Measurements from ENCODE around the gene RAB8B.
A peak's percentile ranks its signal among the peaks of the same experiment; 100 is the strongest.
"Not testable (repeated sequence)": the region's sequence is repeated elsewhere in the genome, so short reads cannot be mapped to it uniquely, and the experiment has no call there.

The RAB8B gene

GRCh38 chr15:63203451-63204090 lies 14.2 kb downstream of the RAB8B start:
- DNase-seq (ENCODE audit: low read depth in 2 of 2, low spot score in 1 of 2), result peak in 1 of 2 donors; percentile 31

- DNase-seq (ENCODE audit: low read depth in 2 of 2, low spot score in 1 of 2), result no peak
Measured at GRCh38 chr15:63206079-63206478, 16.7 kb downstream of the RAB8B start.

- DNase-seq (ENCODE audit: low read depth in 2 of 2, low spot score in 1 of 2), result not testable (repeated sequence)
Measured at GRCh38 chr15:63208824-63209223, 19.4 kb downstream of the RAB8B start.

GRCh38 chr15:63210151-63211091 lies 21.0 kb downstream of the RAB8B start:
- no peak for DNase-seq (ENCODE audit: low read depth in 2 of 2, low spot score in 1 of 2)

GRCh38 chr15:63211092-63211490 lies 21.7 kb downstream of the RAB8B start:
- DNase-seq (ENCODE audit: low read depth in 2 of 2, low spot score in 1 of 2), result no peak

GRCh38 chr15:63211549-63211948 lies 22.1 kb downstream of the RAB8B start:
- DNase-seq (ENCODE audit: low read depth in 2 of 2, low spot score in 1 of 2), result no peak

- no peak for DNase-seq (ENCODE audit: low read depth in 2 of 2, low spot score in 1 of 2)
Measured at GRCh38 chr15:63212050-63213004, 22.9 kb downstream of the RAB8B start.

- DNase-seq (ENCODE audit: low read depth in 2 of 2, low spot score in 1 of 2), result no peak
Measured at GRCh38 chr15:63218100-63218808, 28.8 kb downstream of the RAB8B start.

- no peak for DNase-seq (ENCODE audit: low read depth in 2 of 2, low spot score in 1 of 2)
Measured at GRCh38 chr15:63219196-63219710, 29.8 kb downstream of the RAB8B start.

GRCh38 chr15:63221346-63221745 lies 31.9 kb downstream of the RAB8B start:
- DNase-seq (ENCODE audit: low read depth in 2 of 2, low spot score in 1 of 2), result no peak

GRCh38 chr15:63223463-63223862 lies 34.1 kb downstream of the RAB8B start:
- DNase-seq (ENCODE audit: low read depth in 2 of 2, low spot score in 1 of 2), result no peak

- DNase-seq (ENCODE audit: low read depth in 2 of 2, low spot score in 1 of 2), result no peak
Measured at GRCh38 chr15:63225381-63225780, 36.0 kb downstream of the RAB8B start.

GRCh38 chr15:63226155-63226883 lies 36.9 kb downstream of the RAB8B start:
- DNase-seq (ENCODE audit: low read depth in 2 of 2, low spot score in 1 of 2), result no peak

GRCh38 chr15:63226966-63227401 lies 37.6 kb downstream of the RAB8B start:
- no peak for DNase-seq (ENCODE audit: low read depth in 2 of 2, low spot score in 1 of 2)

- DNase-seq (ENCODE audit: low read depth in 2 of 2, low spot score in 1 of 2), result no peak
Measured at GRCh38 chr15:63227689-63228088, 38.3 kb downstream of the RAB8B start.

GRCh38 chr15:63231206-63231605 lies 41.8 kb downstream of the RAB8B start:
- DNase-seq (ENCODE audit: low read depth in 2 of 2, low spot score in 1 of 2), result no peak

GRCh38 chr15:63231706-63232105 lies 42.3 kb downstream of the RAB8B start:
- DNase-seq (ENCODE audit: low read depth in 2 of 2, low spot score in 1 of 2), result no peak

GRCh38 chr15:63232405-63232804 lies 43.0 kb downstream of the RAB8B start:
- no peak for DNase-seq (ENCODE audit: low read depth in 2 of 2, low spot score in 1 of 2)

- no peak for DNase-seq (ENCODE audit: low read depth in 2 of 2, low spot score in 1 of 2)
Measured at GRCh38 chr15:63232943-63233342, 43.5 kb downstream of the RAB8B start.

Data from stimulated activated CD8-positive, alpha-beta memory T cell treated with anti-CD3 and anti-CD28 coated beads, Interleukin-4, amount 100 ng/mL, for 4 hours (primary cell).